GM21381 (cell line): ENCODE data around the gene ZNF280D.
"Not testable (repeated sequence)": the region's sequence is repeated elsewhere in the genome, so short reads cannot be mapped to it uniquely, and the experiment has no call there.

ENCODE experiments used
- ATAC-seq: cut with Tn5 transposase; IDR thresholded peaks from one replicate; pipeline ENCODE4 v1.9.1; 2021; ENCODE audit warnings: mild to moderate bottlenecking, moderate library complexity; ENCODE audit not compliant: unreplicated experiment

ZNF280D gene

DNA sequence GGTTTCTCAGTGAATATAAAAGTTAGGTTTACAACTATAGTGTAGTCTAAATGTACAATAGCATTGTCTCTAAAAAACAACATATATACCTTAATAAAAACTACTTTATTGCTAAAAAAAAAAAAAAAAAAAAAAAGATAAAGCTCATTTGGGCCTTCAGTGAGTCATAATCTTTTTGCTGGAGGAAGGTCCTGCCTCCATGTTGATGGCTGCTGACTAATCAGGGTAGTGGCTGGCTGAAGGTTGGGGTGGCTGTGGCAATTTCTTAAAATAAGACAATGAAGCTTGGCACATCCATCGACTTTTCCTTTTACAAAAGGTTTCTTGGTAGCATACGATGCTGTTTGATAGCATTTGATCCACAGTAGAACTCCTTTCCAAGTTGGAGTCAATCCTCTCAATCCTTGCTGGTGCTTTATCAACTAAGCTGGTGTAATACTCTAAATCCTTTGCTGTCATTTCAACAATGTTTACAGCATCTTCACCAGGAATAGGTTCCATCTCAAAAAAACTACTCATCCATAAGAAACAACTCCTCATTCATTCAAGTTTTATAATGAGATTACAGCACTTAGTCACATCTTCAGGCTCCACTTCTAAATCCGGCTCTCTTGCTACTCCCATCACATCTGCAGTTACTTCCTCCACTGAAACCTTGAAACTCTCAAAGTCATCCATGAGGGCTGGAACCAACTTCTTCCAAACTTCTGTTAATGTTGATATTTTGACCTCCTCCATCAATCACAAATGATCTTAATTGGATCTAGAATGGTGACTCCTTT, 13.3 kb downstream of the ZNF280D start:
- ATAC-seq = no peak

DNA sequence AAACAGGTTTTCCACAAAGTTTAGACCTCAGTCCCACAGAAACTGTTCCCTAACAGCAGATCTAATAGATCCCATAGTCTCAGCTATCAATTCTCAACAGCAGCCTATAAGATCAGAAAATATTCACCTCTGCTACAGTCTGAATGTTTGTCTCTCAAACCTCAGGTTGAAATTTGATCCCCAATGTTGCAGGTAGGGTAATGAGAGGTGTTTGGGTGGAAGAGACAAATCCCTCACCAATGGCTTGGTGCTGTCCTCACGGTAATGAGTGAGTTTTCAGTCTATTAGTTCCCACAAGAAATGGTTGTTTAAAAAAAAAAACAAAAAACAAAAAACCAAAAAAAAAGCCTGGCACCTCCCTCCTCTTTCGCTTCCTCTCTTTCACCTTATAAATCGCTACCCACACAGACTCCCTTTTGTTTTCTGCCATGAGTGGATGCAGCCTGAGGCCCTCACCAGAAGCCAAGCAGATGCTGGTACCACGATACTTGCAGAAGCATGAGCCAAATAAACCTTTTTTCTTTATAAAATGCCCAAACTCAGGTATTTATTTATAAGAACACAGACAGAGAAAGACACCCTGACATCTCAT, 14.2 kb downstream of the ZNF280D start:
- no peak for ATAC-seq

DNA sequence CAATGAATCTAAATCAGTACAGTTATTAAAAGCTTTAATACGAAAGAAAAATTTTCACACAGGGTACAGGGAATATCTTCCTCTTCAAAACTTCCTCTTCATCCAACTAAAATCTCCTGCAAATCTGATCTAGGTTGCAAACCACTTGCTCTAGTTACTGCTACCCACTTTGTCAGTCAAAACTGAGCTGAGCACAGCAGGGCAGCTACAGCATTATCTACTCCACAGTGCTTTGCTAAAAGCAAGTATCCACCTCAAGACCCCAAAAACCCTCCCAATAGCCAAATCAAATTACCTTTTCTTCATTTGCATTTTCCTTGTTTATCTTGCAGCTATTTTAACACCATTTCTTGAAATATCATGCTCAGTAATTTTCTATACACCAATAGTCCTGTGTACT, 14.7 kb downstream of the ZNF280D start:
- ATAC-seq = no peak

GRCh38 chr15:56716334-56716733, 17.0 kb downstream of the ZNF280D start:
- ATAC-seq = no peak

GRCh38 chr15:56715220-56715619, 18.1 kb downstream of the ZNF280D start:
- ATAC-seq = no peak

DNA sequence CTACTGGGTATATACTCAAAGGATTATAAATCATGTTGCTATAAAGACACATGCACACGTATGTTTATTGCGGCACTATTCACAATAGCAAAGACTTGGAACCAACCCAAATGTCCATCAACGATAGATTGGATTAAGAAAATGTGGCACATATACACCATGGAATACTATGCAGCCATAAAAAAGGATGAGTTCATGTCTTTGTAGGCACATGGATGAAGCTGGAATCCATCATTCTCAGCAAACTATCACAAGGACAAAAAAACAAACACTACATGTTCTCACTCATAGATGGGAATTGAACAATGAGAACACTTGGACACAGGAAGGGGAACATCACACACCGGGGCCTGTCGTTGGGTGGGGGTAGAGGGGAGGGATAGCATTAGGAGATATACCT, 23.8 kb downstream of the ZNF280D start:
- not testable (repeated sequence) for ATAC-seq

DNA sequence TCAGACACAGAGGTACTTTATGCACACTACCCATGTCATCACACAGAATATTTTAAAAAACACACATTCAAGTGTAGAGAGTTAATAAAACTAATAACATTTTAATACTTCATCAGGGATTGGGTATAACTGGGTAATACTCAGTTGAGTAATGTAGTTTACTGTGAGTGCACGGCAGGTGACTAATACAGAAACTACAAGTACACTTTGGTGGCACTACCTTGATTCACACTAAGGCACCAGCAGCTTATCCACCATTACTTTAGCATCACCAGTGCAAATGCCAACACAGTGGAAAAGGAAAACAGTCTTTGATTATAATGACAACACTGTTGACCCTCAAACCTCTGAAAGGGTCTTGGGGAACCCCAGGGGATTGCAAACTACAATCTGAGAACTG, 33.6 kb downstream of the ZNF280D start:
- ATAC-seq = peak; percentile 57

GRCh38 chr15:56698270-56698669, 35.0 kb downstream of the ZNF280D start:
- no peak for ATAC-seq

GRCh38 chr15:56693761-56694160, 39.5 kb downstream of the ZNF280D start:
- ATAC-seq = no peak

- ATAC-seq = no peak
Measured at GRCh38 chr15:56690733-56691132, 42.6 kb downstream of the ZNF280D start.

- ATAC-seq = no peak
Measured at GRCh38 chr15:56683908-56684307, 49.4 kb downstream of the ZNF280D start.

DNA sequence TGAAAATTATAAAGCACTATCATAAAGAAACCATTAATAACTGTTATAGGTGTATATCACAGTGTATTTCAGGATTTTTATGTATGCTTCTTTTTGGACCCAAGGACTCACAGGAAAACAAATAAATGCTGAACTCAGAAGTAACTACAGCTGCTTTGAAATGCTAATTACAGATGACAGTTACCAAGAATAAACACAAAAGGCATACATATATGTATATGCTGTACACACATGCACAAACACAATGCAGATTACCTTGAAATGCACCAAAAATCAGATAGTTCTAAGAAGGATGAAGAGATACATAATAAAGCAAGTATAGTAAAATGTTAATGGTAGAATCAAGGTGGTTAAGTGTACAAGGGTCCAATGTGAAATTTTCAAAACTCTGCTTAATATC, 52.2 kb downstream of the ZNF280D start:
- no peak for ATAC-seq

- ATAC-seq = no peak
Measured at GRCh38 chr15:56679225-56679624, 54.1 kb downstream of the ZNF280D start.

DNA sequence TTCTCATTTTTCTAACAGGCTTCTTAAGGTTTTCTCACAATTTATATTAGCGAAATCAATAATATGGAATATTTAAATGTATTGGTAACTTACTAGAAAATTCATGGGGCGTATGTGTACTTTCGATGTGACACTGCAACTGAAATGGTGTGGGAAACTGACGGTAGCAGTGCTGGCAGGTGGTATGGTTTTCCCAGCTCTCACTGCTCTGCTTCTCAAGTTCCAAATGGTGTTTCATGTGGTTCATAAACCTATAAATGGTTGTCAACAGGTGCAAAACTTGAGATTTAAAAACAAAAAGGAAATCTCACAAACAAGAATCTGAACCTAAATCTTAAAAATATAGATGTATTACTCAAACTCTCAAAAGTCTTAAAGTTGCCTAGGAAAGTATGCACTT, 54.7 kb downstream of the ZNF280D start:
- no peak for ATAC-seq

DNA sequence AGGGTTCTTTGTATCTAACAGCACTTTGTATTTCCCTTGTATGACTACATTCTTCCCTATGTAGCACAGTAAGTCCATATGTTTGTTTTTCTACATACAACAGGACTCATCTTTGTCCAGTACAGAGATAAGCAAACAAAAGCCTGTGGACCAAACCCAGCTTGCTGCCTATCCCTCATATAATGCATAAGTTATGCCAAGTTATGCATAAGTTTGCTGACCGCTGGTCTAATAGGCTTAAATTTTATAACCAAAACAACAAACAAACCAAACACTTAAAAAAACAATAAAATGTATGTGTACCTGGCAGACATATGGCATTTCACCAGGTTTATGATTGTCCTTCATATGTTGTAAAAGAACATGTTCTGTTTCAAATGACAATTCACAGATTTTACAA, 56.0 kb downstream of the ZNF280D start:
- ATAC-seq = no peak

GRCh38 chr15:56675930-56676329, 57.4 kb downstream of the ZNF280D start:
- ATAC-seq = no peak

DNA sequence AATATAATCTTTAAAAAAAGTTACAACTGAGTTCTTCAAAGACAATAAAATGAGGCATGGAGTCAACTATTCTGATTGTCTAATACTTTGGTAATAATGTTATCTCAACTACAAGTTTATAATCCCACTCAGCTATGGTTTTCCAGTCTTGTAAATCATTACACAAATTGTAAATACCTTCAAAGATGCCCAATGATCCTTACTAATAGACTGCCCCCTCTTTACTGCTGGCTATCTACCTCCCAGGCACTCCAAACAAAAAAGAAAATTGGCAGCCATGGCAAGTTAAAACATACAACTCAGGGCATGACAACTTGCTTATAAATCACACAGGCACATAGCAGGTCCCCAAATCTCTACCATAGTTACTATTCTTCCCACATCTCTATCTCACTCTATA, 58.5 kb downstream of the ZNF280D start:
- no peak for ATAC-seq

- ATAC-seq = no peak
Measured at GRCh38 chr15:56672721-56673120, 60.6 kb downstream of the ZNF280D start.

DNA sequence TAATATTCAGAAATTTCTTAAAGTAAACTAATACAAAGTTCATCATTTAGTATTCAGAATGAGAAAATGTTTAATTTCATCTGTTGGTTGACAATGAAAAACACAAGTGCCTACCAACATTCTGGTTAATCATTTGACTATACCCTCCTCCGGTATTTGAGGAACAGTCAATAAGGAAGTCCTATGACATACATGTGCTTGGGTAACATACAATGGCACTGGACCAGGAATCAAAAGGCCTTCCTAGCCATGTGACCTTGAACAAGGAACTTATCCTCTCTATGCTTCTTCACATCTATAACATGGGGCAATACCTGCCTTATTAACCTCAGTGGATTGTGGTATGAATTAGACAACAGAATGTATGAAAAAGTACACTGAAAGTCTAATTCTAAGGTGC, 65.8 kb downstream of the ZNF280D start:
- no peak for ATAC-seq

DNA sequence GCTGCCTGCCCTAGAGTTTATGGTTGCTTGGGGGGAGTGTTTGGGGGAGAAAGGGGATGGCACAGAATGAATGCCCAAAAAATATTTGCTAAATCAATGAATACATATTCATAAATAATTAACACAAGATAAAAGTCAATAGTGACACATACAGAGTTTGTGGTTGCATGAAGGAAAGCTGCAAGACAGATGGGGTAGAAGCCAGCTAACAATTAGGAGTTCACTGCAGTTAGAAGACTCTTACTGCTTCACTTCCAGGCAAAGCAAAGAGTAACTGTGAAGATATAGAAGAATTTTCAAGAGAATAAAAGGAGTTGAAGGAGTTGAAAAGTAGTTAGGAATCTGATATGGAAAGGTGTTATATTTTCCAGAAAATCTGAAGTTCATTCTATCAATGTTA, 72.4 kb downstream of the ZNF280D start:
- no peak for ATAC-seq

DNA sequence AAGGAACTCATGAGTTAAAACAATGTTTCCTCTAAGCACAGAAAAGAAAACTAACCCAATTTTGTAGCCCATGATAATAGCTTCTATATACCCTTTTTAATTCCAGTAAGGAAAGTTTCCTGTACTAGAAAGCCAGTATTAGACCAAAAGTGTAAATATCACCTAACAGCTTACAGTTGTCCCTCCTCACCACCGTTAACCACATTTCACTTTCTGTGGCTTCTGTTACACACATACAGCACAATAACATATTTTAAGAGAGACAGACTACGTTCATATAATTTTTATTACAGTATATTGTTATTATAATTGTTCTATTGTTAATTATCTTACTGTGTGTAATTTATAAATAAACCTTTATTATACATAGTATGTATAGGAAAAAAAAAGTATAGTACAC, 74.1 kb downstream of the ZNF280D start:
- no peak for ATAC-seq

GRCh38 chr15:56654624-56655023, 78.7 kb downstream of the ZNF280D start:
- ATAC-seq = no peak

DNA sequence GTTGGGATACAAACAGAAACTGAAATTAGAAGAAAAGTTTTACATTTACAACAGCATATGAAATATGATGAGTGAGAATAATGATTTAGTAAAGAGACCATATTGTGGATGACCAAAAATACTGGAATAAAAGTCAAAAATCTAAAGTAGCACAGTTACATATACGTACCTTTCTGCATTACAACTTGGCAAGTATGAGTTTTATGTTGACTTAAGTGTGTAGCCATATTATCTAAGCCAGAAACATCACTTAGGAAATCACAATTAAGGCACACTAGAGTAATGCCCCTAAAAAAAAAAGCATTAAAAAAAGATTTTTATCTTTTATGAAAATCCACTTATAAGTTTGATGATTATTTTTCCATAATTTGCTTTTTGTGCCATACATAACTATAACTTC, 79.1 kb downstream of the ZNF280D start:
- ATAC-seq = no peak
